ENCODE measurements around the gene TBC1D22A.

TBC1D22A gene

DNA sequence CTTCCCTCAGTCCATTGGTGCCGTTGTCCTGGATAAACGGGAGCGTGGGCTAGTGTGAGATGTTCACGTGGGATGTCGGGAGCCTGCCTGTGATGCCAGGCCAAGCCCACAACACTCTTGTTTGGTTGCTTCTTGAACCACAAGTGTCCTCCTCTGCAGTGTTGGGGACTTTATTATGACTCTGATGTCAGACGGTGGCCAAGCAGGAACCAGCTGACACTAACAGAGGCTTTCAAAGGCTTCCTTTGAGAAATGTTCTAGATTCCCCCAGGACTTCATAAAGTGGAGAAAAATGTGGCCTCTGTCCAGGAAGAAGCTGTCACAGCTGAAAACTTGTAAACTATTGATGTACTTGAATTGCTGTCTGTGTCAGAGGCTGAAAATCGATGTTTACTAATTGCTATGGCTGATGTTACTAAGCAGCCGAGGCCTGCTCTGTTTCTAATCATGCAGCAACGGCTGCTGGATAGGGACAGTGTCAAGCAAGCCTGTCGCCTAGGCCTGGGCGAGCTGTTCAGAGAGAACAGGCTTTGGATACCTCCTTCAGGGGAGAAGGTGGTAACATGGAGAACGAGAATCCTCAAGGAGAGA is 131.7 kb downstream of the TBC1D22A start:
- DNase-seq = no peak

DNA sequence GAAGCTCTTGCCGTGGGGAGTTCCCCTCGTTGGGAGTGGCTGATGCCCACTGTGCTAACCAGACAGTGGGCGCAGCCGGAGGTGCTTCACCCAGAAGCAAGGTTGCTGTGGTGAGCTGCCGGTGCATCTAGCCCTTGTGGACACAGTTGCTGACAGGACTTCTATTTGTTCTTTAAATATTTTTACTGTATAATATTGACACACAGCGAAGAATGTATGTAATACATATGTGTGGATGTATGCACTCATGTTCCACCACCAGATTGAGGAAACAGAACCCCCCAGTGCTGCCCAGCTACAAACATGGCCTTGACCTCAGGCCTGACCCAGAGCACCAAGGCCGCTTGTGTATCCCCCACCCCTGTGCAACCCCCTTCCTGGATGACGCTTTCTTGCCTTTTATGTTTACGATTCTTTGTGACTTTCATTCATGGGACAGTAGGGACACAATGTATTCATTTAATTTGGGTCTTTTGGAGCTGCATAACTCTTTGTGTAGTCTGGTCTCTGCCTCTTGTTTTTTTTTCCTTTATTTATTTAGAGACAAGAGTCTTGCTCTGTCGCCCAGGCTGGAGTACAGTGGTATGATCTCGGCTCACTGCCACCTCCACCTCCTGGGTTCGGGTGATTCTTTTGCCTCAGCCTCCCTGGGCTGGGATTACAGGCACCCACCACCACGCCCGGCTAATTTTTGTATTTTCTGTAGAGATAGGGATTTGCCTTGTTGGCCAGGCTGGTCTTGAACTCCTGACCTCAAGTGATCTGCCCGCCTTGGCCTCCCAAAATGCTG is 132.6 kb downstream of the TBC1D22A start:
- no peak for DNase-seq

DNA sequence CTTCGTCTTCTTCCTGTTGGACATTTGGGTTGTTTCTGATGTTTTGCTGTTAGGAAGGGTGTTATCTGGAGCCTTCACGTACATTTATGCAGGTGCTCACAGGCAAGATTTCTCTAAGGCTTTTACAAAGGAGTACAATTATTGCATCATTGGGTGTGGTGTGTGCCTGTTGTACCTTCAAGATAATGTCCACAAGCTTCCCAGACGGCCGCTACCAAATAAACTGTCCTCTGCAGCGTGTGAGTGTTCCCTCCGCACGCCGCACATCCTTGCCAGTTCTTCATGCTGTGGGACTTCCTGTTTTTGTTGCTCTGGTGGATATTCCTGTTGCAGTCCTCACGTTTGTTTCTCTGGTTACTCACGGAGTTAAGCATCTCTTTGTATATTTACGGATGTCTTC is 133.3 kb downstream of the TBC1D22A start:
- no peak for DNase-seq

GRCh38 chr22:46896166-46896565 is 133.7 kb downstream of the TBC1D22A start:
- DNase-seq = no peak

DNA sequence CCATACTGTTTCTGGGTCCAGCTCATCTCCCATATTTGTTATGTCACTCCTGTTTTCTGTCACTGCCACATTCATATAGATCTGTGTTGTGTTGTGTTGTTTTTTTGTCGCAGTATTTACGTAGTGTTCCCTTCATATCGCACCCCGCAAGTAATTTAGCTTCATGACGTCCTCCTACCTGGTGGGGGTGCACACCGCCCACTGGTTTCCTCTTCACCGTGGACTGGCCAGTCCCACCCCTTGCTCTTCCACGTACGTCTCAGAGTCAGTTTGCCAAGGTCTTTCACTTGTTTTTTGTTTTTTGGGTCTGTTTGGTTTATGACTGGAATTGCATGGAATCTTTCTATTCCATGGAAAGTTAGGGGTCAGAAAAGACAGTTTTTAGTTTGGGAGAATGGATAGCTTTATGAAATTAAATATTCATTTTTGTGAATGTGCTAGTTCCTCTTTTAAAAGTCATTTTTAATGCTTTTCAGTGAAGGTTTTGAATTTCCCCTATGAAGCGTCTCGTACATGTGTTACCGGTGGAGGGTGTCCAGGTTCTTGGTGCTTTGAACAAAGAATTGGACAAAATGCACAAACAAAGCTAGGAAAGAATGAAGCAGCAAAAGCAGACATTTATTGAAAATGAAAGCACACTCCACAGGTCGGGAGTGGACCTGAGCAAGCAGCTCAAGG is 134.3 kb downstream of the TBC1D22A start:
- no peak for DNase-seq

- DNase-seq = no peak
These were observed 134.8 kb downstream of the TBC1D22A start for GRCh38 chr22:46897246-46897623.

DNA sequence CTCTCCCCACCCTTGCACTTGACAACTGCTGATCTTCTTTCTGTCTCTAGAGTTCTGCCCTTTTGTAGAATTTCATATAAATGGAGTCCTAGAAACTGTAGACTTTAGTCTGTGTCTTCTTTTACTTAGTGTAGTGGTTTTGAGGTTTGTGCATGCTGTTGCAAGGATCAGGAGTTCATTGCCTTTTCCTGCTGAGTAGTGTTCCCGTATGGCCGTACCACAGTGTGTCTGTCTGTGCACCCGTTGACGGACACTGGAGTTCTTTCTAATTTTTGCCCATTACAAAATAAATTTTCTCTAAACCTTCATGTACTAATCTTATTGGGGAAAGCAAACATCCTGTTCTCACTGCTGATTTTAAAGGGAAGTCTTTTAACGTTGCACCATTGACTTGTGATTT is 138.1 kb downstream of the TBC1D22A start:
- DNase-seq = no peak

DNA sequence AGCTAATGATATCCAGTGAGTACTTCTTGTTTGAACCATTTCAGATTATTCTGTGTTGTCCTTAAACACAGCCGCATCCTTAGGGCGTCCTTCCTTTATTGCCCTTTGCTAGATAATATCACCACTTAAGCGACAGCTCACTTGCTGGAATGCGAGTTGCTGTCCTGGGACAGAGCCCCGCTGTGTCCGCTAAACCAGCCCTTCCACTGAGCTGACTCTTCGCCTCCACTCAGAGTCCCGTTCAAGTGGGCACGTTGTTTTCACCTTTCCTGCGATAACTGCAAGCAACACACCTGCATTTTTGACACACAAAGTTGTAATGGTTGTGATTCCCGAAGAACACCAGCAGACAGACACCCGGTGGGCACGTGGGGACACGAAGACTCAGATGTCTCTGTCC is 140.0 kb downstream of the TBC1D22A start:
- DNase-seq = no peak

- no peak for DNase-seq
These were observed 140.8 kb downstream of the TBC1D22A start for GRCh38 chr22:46902998-46903916.

DNA sequence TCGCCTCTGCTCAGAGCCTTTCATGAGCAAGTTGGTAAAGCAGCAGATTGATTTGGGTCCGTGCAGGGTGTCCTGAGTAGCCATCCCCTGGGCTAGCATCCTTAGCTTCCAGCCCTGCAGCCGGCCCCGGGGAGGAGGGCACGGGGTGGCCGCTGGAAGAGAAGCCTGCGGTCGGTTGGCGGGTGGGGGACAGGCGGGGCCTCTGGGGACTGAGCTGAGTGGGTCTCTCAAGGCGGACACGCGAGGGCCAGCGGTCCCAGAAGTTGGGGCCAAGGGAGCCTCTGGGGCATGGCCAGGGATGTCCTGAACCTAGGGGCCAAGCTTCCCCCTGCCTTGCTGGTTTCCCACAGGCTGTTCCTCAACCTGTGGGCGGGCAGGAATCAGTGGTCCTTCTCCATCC is 143.0 kb downstream of the TBC1D22A start:
- DNase-seq = no peak

GRCh38 chr22:46905834-46906233 is 143.4 kb downstream of the TBC1D22A start:
- no peak for DNase-seq

DNA sequence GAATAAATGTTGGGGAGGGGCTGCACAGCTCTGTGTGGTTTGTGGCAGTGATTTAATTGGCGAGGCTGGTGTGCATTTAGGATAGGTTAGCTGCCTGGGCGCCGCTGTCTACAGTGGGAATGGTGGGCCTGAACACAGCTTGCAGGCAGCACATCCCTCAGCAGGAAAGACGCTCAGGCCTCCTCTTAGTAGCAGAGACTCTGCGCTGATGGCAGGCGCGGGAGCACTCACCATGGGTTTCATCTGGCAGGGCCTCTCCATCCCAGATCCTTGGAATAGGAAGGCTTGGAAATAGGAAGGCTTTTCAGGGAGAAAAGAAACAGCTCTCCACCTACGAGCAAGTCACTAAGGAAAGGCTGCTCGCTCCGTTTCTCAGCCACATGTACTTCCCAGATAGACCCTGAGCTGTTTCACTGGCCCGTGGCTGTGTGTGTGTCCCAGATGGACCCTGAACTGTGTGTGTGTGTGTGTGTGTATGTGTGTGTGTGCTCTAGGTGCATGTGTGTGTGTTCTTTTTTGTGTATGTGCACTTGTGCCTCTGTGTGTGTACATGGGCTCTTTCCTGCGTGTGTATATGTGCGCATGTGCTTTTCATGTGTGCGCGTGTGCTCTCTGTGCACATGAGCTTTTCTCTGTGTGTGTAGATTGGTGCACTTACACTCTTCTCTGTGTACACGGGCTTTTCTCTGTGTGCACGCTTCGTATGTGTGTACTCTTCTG is 144.0 kb downstream of the TBC1D22A start:
- no peak for DNase-seq

GRCh38 chr22:46907241-46908215 is 145.1 kb downstream of the TBC1D22A start:
- DNase-seq = no peak

GRCh38 chr22:46908641-46909107 is 146.2 kb downstream of the TBC1D22A start:
- DNase-seq = no peak

- no peak for DNase-seq
These were observed 147.0 kb downstream of the TBC1D22A start for GRCh38 chr22:46909237-46910030.

- DNase-seq = no peak
These were observed 148.2 kb downstream of the TBC1D22A start for GRCh38 chr22:46910624-46911023.

DNA sequence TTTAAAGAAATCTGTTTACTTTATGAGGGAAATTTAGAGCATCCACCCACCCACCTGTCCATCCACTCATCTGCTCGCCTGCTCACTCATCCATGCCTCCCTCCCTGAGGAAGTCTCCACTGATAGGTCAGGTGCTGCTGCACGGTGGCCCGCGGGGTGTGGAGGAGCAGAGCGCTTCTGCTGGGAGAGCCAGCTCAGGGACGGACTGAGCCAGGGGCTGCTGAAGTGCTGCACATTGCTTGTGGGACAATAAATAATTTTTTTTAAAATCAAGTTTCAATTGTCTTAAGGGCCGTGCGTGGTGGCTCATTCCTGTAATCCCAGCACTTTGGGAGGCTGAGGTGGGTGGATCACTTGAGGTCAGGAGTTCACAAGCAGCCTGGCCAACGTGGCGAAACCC is 148.9 kb downstream of the TBC1D22A start:
- DNase-seq = no peak

- no peak for DNase-seq
These were observed 150.9 kb downstream of the TBC1D22A start for GRCh38 chr22:46913351-46913750.

GRCh38 chr22:46914481-46914880 is 152.0 kb downstream of the TBC1D22A start:
- DNase-seq = no peak
